ENCODE data around the gene ERV3-1.

- TF ChIP-seq, protein P1, sequence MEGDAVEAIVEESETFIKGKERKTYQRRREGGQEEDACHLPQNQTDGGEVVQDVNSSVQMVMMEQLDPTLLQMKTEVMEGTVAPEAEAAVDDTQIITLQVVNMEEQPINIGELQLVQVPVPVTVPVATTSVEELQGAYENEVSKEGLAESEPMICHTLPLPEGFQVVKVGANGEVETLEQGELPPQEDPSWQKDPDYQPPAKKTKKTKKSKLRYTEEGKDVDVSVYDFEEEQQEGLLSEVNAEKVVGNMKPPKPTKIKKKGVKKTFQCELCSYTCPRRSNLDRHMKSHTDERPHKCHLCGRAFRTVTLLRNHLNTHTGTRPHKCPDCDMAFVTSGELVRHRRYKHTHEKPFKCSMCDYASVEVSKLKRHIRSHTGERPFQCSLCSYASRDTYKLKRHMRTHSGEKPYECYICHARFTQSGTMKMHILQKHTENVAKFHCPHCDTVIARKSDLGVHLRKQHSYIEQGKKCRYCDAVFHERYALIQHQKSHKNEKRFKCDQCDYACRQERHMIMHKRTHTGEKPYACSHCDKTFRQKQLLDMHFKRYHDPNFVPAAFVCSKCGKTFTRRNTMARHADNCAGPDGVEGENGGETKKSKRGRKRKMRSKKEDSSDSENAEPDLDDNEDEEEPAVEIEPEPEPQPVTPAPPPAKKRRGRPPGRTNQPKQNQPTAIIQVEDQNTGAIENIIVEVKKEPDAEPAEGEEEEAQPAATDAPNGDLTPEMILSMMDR (IDR thresholded peaks at IDR 0.05) = no peak
- no peak for TF ChIP-seq EP300 (IDR thresholded peaks at IDR 0.05; ENCODE audit: low read depth)
These were observed 1.9 kb downstream of the ERV3-1 start for GRCh38 chr7:65004575-65004974.
